RWPE2 (cell line): Measurements from ENCODE around the gene CTNND2.
"Not testable (repeated sequence)": the region's sequence is repeated elsewhere in the genome, so short reads cannot be mapped to it uniquely, and the experiment has no call there.

ENCODE experiments used
- ATAC-seq: fragments of 200-7000 bp; cut with Tn5 transposase; 3 replicates; pipeline ENCODE4 v1.9.1; 2021; ENCODE audit warnings: low read depth
- DNase-seq: peaks from one replicate; pipeline ENCODE4 v3.0.0-alpha.2; 2020; ENCODE audit warnings: low spot score
- H3K27ac ChIP-seq: fragments of 450-650 bp; 2 replicates; pipeline ENCODE4 v1.5.1; 2017; ENCODE audit warnings: mild to moderate bottlenecking; ENCODE audit not compliant: poor library complexity, severe bottlenecking
- H3K27me3 ChIP-seq: fragments of 250-450 bp; sonication (Bioruptor Pico); 2 replicates; pipeline ENCODE4 v1.5.1; 2021; ENCODE audit warnings: mild to moderate bottlenecking, moderate library complexity; ENCODE audit not compliant: insufficient read depth, poor library complexity, severe bottlenecking
- H3K36me3 ChIP-seq: fragments of 250-450 bp; sonication (Bioruptor Pico); 2 replicates; pipeline ENCODE4 v1.5.1; 2020; ENCODE audit warnings: low read depth, mild to moderate bottlenecking, moderate library complexity
- H3K4me1 ChIP-seq: fragments of 250-450 bp; sonication (Bioruptor Pico); 2 replicates; pipeline ENCODE4 v1.5.1; 2021; ENCODE audit warnings: mild to moderate bottlenecking, moderate library complexity; ENCODE audit not compliant: insufficient read depth, poor library complexity, severe bottlenecking
- H3K4me3 ChIP-seq: fragments of 250-450 bp; sonication (Bioruptor Pico); 2 replicates; pipeline ENCODE4 v1.5.1; 2021; ENCODE audit warnings: mild to moderate bottlenecking, moderate library complexity; ENCODE audit not compliant: severe bottlenecking
- H3K9me3 ChIP-seq: fragments of 250-450 bp; sonication (Bioruptor Pico); 2 replicates; pipeline ENCODE4 v1.5.1; 2021; ENCODE audit warnings: mild to moderate bottlenecking, moderate library complexity; ENCODE audit not compliant: severe bottlenecking
- CTCF ChIP-seq: fragments of 450-650 bp; IDR thresholded peaks from one replicate; pipeline ENCODE4 v1.5.1; 2017; ENCODE audit warnings: mild to moderate bottlenecking, moderate library complexity; ENCODE audit not compliant: poor library complexity, severe bottlenecking

Gene CTNND2

DNA sequence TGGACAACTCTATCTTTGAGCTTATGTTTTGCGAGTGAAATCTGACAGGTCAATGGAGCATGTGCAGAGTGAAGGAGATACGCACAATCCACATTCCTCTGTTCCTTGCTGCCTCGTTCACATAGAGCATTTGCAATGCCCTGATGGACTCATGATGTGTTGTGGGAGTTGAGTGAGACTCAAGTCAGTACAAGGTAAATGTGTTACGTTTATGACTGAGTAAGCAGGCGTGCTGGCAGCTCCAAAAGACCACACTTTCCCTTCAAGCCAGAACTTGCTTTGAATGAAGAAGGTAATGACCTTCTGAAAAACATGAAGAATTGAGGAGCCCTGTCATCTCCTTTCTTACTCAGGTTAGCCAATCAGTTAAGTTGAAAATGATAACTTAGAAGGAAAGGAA is 477.8 kb downstream of the CTNND2 start:
- no peak for DNase-seq
- no peak overlapping the region for H3K4me3 ChIP-seq
- peaks cover 75% of the 10 kb centered on the region for H3K27me3 ChIP-seq
- H3K36me3 ChIP-seq = no peaks in the 10 kb centered on the region
- no peaks in the 10 kb centered on the region for H3K4me1 ChIP-seq
- ATAC-seq = peak; percentile 38; the same call in 1 of the 3 replicates
- no peak for TF ChIP-seq CTCF
- no peaks in the 10 kb centered on the region for H3K9me3 ChIP-seq
- H3K27ac ChIP-seq = no peak overlapping the region

- no peak for ATAC-seq
These were observed 481.9 kb downstream of the CTNND2 start for GRCh38 chr5:11422342-11422741.

GRCh38 chr5:11420969-11421368 is 483.3 kb downstream of the CTNND2 start:
- DNase-seq (no peak), ATAC-seq (no peak)
- H3K27me3 ChIP-seq = peaks cover 46% of the 10 kb centered on the region
- TF ChIP-seq CTCF = no peak
- no peak overlapping the region for H3K4me3 ChIP-seq
- H3K4me1 ChIP-seq = no peaks in the 10 kb centered on the region
- no peak overlapping the region for H3K27ac ChIP-seq
- no peaks in the 10 kb centered on the region for H3K36me3 ChIP-seq
- H3K9me3 ChIP-seq = no peaks in the 10 kb centered on the region

More at GRCh38 chr5:11422342-11422741, 481.9 kb downstream of the CTNND2 start:
- no peak overlapping the region for H3K27ac ChIP-seq
- H3K4me3 ChIP-seq = no peak overlapping the region
- H3K36me3 ChIP-seq = no peaks in the 10 kb centered on the region
- no peak for TF ChIP-seq CTCF
- H3K4me1 ChIP-seq = no peaks in the 10 kb centered on the region
- H3K9me3 ChIP-seq = no peaks in the 10 kb centered on the region
- peaks cover 48% of the 10 kb centered on the region for H3K27me3 ChIP-seq
- DNase-seq = no peak

DNA sequence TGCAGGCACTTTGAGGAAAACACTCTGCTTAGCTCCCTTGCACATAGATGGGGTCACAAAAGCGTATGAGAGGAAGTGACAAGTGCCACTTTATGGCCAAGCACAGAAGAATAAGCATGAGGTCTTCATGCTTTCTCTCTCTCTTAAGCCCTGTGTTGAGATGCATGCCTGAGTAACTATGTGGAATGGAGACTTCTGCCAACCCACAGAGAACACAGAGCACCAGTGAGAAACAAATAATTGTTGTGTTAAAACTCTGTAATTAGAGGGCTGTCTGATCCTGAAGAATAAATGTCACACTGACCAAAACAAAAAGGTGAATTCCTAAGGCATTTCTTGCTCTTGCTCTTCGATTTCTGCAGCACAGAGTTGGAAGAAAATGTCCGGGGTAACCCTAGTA is 488.5 kb downstream of the CTNND2 start:
- Histone ChIP-seq H3K27ac (no peak overlapping the region), H3K9me3 (no peaks in the 10 kb centered on the region), H3K4me3 (no peak overlapping the region), H3K27me3 (peaks cover 12% of the 10 kb centered on the region), H3K4me1 (no peaks in the 10 kb centered on the region), H3K36me3 (no peaks in the 10 kb centered on the region)
- DNase-seq (no peak), ATAC-seq (no peak)
- TF ChIP-seq CTCF = no peak

- H3K9me3 ChIP-seq, H3K27ac ChIP-seq, ATAC-seq, H3K4me3 ChIP-seq, H3K36me3 ChIP-seq, DNase-seq, H3K4me1 ChIP-seq: not testable (repeated sequence)
- peaks cover 18% of the 10 kb centered on the region for H3K27me3 ChIP-seq
These were observed 489.5 kb downstream of the CTNND2 start for GRCh38 chr5:11414732-11415131.
